ENCODE results near the gene PTPN4.

Gene PTPN4

DNA sequence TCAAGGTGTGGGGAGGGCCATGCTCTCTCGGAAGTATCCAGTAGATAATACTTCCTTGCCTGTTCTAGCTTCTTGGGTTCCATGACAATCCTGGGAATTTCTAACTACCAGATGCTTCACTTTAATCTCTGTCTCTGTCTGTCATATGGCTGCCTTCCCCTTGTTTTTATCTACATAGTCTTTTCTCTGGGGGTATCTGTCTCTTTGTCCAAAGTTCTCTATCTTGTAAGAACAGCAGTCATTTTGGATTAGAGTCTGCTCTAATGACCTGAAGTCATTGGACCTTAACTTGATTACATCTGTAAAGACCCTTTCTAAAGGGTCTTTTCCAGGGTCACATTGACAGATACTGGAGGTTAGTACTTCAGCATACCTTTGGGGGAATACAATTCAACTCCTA, 241.7 kb downstream of the PTPN4 start:
- Histone ChIP-seq H3K4me3 (replicated peaks; ENCODE audit: insufficient read depth, low read length) (no peak overlapping the region), H3K27ac (replicated peaks) (no peak overlapping the region), H3K27me3 (ENCODE audit: insufficient read depth, poor library complexity, severe bottlenecking) (no peaks in the 10 kb centered on the region)
- no peak for TF ChIP-seq GABPA (IDR thresholded peaks at IDR 0.05; ENCODE audit: low read depth)
- TF ChIP-seq, protein P1, sequence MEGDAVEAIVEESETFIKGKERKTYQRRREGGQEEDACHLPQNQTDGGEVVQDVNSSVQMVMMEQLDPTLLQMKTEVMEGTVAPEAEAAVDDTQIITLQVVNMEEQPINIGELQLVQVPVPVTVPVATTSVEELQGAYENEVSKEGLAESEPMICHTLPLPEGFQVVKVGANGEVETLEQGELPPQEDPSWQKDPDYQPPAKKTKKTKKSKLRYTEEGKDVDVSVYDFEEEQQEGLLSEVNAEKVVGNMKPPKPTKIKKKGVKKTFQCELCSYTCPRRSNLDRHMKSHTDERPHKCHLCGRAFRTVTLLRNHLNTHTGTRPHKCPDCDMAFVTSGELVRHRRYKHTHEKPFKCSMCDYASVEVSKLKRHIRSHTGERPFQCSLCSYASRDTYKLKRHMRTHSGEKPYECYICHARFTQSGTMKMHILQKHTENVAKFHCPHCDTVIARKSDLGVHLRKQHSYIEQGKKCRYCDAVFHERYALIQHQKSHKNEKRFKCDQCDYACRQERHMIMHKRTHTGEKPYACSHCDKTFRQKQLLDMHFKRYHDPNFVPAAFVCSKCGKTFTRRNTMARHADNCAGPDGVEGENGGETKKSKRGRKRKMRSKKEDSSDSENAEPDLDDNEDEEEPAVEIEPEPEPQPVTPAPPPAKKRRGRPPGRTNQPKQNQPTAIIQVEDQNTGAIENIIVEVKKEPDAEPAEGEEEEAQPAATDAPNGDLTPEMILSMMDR (IDR thresholded peaks at IDR 0.05; ENCODE audit: insufficient read depth, low read length) = no peak
- no peak for TF ChIP-seq POLR2AphosphoS5 (IDR thresholded peaks at IDR 0.05; ENCODE audit: low read depth)
- TF ChIP-seq, protein P2, sequence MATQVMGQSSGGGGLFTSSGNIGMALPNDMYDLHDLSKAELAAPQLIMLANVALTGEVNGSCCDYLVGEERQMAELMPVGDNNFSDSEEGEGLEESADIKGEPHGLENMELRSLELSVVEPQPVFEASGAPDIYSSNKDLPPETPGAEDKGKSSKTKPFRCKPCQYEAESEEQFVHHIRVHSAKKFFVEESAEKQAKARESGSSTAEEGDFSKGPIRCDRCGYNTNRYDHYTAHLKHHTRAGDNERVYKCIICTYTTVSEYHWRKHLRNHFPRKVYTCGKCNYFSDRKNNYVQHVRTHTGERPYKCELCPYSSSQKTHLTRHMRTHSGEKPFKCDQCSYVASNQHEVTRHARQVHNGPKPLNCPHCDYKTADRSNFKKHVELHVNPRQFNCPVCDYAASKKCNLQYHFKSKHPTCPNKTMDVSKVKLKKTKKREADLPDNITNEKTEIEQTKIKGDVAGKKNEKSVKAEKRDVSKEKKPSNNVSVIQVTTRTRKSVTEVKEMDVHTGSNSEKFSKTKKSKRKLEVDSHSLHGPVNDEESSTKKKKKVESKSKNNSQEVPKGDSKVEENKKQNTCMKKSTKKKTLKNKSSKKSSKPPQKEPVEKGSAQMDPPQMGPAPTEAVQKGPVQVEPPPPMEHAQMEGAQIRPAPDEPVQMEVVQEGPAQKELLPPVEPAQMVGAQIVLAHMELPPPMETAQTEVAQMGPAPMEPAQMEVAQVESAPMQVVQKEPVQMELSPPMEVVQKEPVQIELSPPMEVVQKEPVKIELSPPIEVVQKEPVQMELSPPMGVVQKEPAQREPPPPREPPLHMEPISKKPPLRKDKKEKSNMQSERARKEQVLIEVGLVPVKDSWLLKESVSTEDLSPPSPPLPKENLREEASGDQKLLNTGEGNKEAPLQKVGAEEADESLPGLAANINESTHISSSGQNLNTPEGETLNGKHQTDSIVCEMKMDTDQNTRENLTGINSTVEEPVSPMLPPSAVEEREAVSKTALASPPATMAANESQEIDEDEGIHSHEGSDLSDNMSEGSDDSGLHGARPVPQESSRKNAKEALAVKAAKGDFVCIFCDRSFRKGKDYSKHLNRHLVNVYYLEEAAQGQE (IDR thresholded peaks at IDR 0.05; ENCODE audit: insufficient replicate concordance, low read depth) = no peak
- TF ChIP-seq SPI1 (IDR thresholded peaks at IDR 0.05; ENCODE audit: borderline replicate concordance, low read depth) = no peak
- DNase-seq (ENCODE audit: low read depth in 1 of 2, low spot score in 1 of 2) = no peak

DNA sequence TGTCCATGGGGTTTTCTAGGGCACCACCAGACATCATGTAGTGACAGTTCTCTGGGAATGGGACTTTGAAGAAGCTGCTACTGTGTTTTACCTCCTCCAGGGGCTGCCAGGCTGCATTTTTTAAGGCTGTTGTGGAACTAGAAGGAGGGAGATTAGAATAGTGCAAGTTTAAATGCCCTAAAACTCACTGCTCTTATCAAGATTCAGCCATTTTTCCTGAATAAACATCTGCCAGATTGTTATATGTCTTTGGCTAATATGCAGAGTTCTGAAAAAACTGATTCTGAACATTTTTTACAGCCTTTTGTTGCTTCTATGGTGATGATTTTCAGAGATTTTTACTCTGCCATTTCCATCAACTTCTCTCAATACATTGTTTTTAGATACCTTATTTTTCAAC, 244.5 kb downstream of the PTPN4 start:
- Histone ChIP-seq H3K4me3 (replicated peaks; ENCODE audit: insufficient read depth, low read length) (no peak overlapping the region), H3K27me3 (ENCODE audit: insufficient read depth, poor library complexity, severe bottlenecking) (no peaks in the 10 kb centered on the region), H3K27ac (replicated peaks) (no peak overlapping the region)
- TF ChIP-seq, protein P1 (IDR thresholded peaks at IDR 0.05; ENCODE audit: insufficient read depth, low read length) = no peak
- no peak for DNase-seq (ENCODE audit: low read depth in 1 of 2, low spot score in 1 of 2)

DNA sequence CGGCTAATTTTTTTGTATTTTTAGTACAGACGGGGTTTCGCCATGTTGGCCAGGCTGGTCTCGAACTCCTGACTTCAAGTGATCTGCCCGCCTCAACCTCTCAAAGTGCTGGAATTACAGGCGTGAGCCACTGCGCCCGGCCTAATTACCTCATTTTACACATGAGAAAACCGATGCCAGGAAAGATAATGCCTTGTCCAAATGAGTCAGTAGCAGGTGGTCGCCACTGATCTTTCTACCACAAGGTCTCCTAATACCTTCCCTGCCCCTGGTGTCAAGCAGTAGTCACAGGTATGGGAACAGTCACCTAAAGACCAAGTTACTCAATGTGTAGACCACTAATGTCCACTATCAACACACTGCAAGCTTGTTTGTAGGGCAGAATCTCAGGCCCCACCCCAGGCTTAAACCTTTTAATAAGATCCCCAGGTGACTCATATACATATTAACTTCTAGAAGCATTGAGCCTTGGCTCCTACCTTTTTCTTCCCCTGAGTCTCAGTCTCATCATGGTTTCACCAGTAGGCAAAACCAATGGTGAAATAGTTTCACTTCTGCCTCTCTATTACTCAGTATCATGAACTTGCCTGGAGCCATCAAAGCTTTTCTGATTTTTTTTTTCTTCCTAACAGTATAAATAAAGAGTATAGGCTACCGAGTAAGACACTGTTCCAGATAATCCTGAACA, 246.3 kb downstream of the PTPN4 start:
- no peak overlapping the region for H3K27ac ChIP-seq (replicated peaks)
- no peak overlapping the region for H3K4me3 ChIP-seq (replicated peaks; ENCODE audit: insufficient read depth, low read length)
- TF ChIP-seq, protein P2 (IDR thresholded peaks at IDR 0.05; ENCODE audit: insufficient replicate concordance, low read depth) = no peak
- no peak for TF ChIP-seq SPI1 (IDR thresholded peaks at IDR 0.05; ENCODE audit: borderline replicate concordance, low read depth)
- TF ChIP-seq GABPA (IDR thresholded peaks at IDR 0.05; ENCODE audit: low read depth) = no peak
- no peak for TF ChIP-seq POLR2AphosphoS5 (IDR thresholded peaks at IDR 0.05; ENCODE audit: low read depth)
- TF ChIP-seq, protein P1 (IDR thresholded peaks at IDR 0.05; ENCODE audit: insufficient read depth, low read length) = no peak
- no peaks in the 10 kb centered on the region for H3K27me3 ChIP-seq (ENCODE audit: insufficient read depth, poor library complexity, severe bottlenecking)
- no peak for DNase-seq (ENCODE audit: low read depth in 1 of 2, low spot score in 1 of 2)

DNA sequence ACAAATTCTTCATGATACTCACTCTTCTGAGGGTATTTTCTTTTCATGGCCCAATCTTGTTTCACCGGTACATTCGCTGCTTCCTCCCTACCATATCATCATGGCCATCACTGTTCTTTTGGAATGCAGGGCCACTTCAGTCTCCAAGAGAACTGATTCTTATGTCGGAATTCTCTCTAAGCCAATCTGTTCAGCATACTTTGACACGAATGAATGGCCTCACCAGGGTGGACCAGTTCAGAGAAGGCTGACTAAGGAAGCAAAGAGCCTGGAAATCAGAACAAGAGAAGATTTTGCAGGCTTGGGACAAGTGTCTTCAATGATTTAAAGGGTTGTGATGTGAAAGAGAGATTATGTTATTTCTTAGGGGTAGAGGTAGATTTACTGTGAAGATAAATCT, 248.1 kb downstream of the PTPN4 start:
- H3K4me3 ChIP-seq (replicated peaks; ENCODE audit: insufficient read depth, low read length) = no peak overlapping the region
- no peak for DNase-seq (ENCODE audit: low read depth in 1 of 2, low spot score in 1 of 2)
- peaks cover 3% of the 10 kb centered on the region for H3K27me3 ChIP-seq (ENCODE audit: insufficient read depth, poor library complexity, severe bottlenecking)
- no peak overlapping the region for H3K27ac ChIP-seq (replicated peaks)
- TF ChIP-seq SPI1 (IDR thresholded peaks at IDR 0.05; ENCODE audit: borderline replicate concordance, low read depth) (no peak), GABPA (IDR thresholded peaks at IDR 0.05; ENCODE audit: low read depth) (no peak)
- TF ChIP-seq, protein P1 (IDR thresholded peaks at IDR 0.05; ENCODE audit: insufficient read depth, low read length) = no peak
